Right hindlimb (tissue), 1 donor: Measurements from ENCODE around the gene SELENOF.

ENCODE experiments used
- DNase-seq: peaks from one replicate; pipeline ENCODE4 v3.0.0-alpha.2; 2018

Gene SELENOF

DNA sequence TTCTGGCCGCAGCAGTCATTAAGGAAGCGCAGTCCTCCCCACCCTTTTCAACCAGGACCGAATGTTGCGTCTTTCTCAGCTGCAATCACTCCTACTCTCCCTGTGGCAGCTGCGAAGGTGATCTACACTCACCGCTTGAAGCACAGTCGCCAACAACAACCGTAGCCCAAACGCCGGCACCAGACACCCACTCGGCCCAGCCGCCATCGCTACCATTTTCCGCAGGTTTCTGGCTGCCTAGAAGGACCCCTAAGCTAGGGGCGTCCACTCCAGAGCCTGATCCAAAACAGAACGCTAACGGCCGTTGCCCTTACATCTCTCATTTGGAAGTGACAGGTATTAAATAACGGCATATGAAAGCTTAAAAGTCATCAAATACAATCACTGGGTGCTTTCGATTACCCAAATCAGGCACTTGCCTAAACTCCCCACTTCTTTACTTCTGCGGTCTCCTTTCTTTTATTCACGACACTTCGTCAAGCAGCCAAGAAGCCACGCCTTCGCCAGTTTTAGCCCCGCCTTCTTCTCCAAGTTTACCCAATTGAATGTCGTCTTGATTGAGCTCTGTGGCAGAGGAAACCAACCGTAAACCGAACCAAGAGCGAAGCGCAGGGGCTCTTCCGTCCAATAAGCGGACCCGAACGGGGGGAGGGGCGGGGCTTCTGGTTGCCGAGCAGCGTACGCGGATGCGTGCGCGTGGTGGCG lies at the start of gene SELENOF:
TSS of gene SELENOF (minus strand) at position 231 of the 705 bp plus-strand sequence. CDS start at position 216, 15 bp downstream.
- DNase-seq: peak; percentile 100

DNA sequence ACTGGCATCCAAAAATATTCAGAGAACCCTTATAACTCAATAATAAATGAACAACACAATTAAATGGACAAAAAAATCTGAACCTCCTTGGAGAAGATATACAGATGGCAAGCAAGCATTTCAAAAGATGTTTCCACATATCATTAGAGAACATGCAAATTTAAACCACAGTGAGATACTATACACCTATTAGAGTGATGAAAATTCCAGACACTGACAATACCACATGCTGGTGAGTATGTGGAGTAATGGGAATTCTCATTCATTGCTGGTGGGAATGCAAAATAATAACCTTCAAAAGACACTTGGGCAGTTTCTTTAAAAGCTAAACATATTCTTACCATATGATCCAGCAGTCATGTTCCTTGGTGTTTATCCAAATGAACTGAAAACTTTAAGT lies 46.6 kb upstream of the SELENOF start:
- no peak for DNase-seq

DNA sequence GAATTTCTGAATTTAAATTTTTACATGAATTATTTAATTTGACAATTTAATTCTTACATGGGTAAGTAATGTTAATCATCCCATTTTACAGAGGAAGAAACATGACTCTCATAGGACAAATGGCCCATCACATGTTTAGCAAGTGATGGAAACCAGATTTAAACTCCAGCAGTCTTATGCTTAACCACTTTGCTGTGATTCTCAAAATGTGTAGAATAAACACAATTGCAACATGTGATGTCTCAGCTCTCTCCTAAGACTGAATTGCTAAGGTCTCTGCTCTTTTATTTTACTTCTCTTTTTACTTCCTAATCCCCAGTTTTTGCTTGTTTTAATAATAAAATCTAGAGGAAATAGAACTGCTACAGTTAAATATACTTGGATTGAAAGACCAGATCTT lies 43.3 kb upstream of the SELENOF start:
- DNase-seq: no peak

DNA sequence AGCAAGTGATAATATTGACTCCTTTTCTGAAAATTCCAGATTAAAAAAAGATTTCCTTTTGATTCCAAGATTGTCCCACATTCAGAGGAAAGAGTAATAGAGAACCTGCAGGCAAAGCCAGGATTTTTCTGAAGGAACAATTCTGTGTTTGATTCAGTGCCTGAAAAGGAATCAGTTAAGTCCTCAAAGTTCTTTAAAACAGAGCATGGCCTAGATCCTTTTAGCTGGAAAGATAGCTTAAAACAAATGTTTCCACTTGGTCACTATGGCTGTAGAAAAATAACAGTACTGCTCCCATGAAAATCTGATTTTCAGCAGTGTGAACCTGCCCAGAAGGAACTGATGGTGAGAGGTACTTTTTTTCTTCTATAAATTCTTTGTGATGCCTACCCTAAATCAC lies 42.3 kb upstream of the SELENOF start:
- DNase-seq: no peak

DNA sequence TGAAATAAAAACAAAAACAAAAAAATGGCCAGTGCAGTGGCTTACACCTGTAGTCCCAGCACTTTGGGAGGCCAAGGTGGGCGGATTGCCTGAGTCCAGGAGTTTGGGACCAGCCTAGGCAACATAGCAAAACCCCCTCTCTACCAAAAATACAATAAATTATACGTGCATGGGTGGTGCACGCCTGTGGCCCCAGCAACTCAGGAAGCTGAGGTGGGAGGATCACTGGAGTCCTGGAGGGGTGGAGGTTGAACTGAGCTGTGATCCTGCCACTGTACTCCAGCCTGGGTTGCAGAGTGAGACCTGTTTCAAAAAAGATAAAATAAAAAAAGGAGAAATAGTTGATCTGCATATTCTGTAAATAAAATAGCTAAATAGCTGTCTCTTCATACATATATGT lies 41.8 kb upstream of the SELENOF start:
- no peak for DNase-seq

DNA sequence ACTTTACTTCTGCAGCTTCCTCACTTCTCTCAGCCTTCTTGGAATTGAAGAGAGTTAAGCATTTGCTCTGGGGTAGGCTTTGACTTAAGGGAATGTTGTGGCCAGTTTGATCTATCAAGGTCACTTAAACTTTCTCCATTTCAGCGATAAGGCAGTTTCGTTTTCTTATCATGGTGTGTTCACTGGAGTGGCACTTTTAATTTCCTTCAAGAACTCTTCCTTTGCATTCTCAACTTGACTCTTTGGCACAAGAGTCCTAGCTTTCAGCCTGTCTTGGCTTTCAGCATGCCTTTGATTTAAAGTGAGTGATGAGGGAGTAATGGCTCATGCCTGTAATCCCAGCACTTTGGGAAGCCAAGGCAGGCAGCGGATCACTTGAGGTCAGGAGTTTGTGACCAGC lies 39.2 kb upstream of the SELENOF start:
- no peak for DNase-seq

DNA sequence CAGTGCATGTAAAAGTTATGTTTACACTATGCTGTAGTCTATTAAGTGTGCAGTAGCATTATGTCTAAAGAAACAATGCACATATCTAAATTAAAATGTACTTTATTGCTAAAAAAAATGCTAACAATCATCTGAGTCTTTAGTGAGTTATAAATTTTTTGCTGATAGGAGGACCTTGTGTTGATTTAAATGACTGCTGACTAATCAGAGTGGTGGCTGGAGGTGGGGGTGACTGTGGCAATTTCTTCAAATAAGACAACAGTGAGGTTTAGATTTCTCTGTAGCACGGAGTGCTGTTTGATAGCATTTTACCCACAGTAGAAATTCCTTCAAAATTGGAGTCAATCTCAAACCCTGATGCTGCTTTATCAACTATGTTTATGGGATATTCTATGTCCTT lies 37.5 kb upstream of the SELENOF start:
- no peak for DNase-seq

- DNase-seq: no peak
Measured at GRCh38 chr1:86950712-86951419, 36.9 kb upstream of the SELENOF start.

DNA sequence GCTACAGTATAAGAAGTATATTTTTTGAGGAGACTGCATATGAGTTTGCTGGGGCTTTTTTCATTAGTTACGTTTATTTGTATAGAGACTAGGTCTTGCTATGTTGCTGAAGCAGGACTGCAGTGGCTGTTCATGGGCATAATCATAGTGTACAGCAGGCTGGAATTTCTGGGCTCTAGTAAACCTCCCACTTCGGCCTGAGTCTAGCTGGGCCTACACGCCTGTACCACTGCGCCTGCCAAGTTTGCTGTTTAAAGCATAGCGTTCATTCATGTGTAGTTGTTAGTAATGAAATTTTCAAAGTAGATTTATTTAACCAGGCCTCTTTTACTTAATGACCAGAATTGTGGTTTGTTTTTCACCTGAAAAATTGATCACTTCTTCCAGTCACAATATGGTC lies 34.3 kb upstream of the SELENOF start:
- peak; percentile 31 for DNase-seq

- no peak for DNase-seq
Measured at GRCh38 chr1:86942743-86943142, 28.8 kb upstream of the SELENOF start.

DNA sequence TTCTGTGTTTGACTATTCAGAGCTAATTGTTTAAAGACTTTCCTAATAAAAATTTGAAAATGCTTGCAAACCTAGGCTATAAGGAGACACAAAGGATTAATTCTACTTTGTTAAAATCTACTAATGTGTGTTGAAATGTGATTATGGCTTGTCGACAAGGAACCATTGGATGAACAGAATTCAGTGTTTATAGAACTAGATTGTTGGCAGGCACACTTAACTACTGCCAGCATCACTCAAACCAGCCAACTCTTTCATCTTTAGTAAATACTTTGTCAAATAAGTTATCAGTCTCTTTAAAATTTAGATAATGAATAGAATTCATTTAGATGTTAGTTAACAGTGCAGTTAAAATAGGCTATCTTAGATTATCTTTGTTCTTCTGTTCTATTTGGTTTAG lies 28.1 kb upstream of the SELENOF start:
- DNase-seq: no peak

DNA sequence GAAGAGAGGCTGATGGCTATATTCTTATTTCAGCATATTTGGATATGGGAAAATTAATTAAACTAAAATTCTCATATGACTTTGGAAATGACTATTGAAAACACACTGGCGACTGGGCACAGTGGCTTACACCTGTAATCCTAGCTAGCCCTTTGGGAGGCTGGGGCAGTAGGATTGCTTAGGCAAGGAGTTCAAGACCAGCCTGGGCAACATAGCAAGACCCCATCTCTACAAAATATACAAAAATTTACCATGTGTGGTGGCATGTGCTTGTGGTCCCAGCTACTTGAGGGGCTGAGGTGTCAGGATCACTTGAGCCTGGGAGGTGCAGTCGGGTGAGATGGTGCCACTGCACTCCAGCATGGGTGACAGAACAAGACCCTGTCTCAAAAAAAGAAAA lies 26.7 kb upstream of the SELENOF start:
- no peak for DNase-seq

DNA sequence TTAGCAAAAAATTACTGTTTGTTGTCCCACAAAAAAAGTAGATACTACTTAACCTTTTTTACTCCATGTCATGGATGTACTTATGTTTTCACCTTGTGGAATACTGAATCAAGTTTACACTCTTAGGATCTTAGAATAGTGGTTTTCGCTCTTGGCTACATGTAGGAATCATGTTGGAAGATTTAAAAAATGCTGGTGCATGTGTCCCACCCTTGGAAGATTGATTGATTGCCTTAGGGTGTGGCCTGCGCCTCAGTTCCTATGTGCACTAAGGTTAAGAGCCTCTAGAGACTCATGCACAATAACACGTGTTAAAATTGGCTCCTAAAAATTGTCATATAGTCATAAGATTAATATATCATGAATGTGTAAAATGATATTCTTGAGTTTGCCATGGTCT lies 25.5 kb upstream of the SELENOF start:
- DNase-seq: no peak

GRCh38 chr1:86938855-86939254 lies 24.9 kb upstream of the SELENOF start:
- DNase-seq: no peak

DNA sequence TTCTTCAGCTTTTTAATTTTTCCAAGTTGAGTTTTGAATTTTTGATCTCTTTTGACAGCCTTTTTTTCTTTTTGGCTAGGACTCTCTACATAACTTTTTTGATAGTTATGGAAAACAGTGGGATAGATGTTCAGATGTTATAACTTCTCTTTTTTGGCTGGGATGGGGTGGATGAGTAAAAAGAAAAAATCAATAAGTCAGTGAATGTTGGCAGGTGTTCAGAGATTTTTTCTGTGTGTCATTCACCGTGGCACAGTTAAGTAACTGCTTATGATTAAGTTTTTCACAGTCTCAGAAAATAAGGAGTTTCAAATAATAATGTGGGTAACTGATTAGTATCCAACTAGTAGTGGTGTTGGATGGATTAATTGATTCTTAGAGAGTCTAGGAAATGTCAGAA lies 24.5 kb upstream of the SELENOF start:
- DNase-seq: no peak

GRCh38 chr1:86933562-86934377 lies 19.8 kb upstream of the SELENOF start:
- DNase-seq: no peak

- no peak for DNase-seq
Measured at GRCh38 chr1:86933051-86933450, 19.1 kb upstream of the SELENOF start.

- DNase-seq: no peak
Measured at GRCh38 chr1:86928819-86929218, 14.9 kb upstream of the SELENOF start.

GRCh38 chr1:86926883-86927282 lies 13.0 kb upstream of the SELENOF start:
- no peak for DNase-seq

DNA sequence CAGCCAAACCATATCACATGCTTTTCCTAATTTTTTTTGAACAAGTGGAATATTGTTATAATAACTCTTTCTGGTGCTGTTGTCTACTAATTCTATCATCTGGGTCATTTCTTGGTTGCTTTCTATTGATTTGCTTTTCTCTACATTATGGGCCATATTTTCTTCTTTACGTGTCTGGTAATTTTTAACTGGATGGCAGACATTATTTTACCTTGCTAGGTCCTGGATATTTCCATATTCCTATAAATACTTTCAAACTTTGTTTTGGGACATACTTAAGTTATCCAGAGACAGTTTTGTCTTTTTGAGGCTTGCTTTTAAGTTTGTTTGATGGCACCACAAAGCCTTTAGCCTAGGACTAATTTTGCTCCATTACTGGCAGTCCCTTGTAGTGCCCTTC lies 11.8 kb upstream of the SELENOF start:
- DNase-seq: no peak

DNA sequence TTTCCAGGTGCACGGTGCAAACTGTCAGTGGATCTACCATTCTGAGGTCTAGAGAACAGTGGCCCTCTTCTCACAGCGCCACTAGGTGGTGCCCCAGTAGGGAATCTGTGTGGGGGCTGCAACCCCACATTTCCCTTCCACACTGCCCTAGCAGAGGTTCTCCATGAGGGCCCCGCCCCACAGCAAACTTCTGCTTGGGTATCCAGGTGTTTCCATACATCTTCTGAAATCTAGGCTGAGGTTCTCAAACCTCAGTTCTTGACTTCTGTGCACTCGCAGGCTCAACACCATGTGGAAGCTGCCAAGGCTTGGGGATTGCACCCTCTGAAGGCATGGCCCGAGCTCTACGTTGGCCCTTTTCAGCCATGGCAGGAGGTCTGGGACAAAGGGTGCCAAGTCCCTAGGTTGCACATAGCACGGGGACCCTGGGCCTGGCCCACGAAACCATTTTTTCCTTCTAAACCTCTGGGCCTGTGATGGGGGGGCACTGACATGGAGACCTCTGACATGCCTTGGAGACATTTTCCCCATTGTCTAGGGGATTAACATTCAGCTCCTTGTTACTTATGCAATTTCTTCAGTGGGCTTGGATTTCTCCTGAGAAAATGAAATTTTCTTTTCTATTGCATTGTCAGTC lies 10.5 kb upstream of the SELENOF start:
- DNase-seq: no peak

DNA sequence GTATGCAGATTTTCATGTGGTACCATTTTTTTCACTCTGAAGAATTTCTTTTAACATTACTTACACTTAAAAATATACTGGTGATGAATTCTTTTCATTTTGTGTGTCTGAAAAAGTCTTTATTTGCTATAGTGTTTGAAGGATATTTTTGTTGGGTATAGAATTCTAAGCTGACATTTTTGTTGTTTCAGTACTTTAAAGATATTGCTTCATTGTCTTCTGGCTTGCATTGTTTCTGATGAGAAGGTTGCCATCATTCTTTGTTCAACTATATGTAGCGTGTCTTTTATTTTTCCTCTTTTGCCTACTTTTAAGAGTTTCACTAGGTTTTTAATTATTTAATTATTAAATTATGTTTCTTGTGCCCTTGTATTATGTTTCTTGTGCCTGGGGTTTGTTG lies 8.5 kb upstream of the SELENOF start:
- DNase-seq: no peak

DNA sequence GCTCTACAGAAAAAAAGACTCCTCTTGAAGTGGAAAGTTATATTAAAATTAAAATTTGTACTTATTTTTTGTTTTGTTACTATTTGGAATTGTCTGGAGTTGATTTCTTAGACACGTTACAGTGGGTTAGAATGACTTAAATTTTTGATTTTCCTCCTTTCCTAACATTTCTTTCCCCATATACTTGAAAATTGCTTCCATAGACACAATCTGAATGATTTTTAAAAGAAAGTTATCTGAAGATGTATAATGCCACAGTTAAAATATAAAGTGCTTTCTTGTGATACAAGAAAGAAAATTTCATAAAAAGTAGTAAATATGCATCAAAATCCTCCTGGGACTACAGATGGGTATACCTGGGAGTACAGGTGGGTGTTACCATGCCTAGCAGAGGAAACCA lies 2.8 kb upstream of the SELENOF start:
- no peak for DNase-seq
